H9 (cell line): ENCODE measurements around the gene PLK1. TPM values are rescaled to one million over a fixed set of nuclear protein-coding genes. Genes with fewer than 3 reads are reported as not detected.

Experiments
- DNase-seq: peaks from one replicate; pipeline ENCODE4 v3.0.0-alpha.2; 2017
- H2AFZ ChIP-seq: one replicate; pipeline ENCODE4 v1.6.1; 2013; ENCODE audit warnings: mild to moderate bottlenecking, low read length, control low read depth, moderate library complexity
- H2AK5ac ChIP-seq: 2 replicates; pipeline ENCODE4 v1.6.1; 2013; ENCODE audit warnings: low read length, control low read depth, mixed read lengths; ENCODE audit not compliant: insufficient read length
- H2BK120ac ChIP-seq: one replicate; pipeline ENCODE4 v1.6.1; 2013; ENCODE audit warnings: low read depth, mild to moderate bottlenecking, low read length, control low read depth, inconsistent platforms; ENCODE audit not compliant: poor library complexity, severe bottlenecking
- H2BK12ac ChIP-seq: 2 replicates; pipeline ENCODE4 v1.6.1; 2013; ENCODE audit warnings: low read length, control low read depth, mixed read lengths, low read depth; ENCODE audit not compliant: insufficient read length
- H2BK15ac ChIP-seq: 2 replicates; pipeline ENCODE4 v1.6.1; 2013; ENCODE audit warnings: low read depth, low read length, control low read depth
- H2BK20ac ChIP-seq: one replicate; pipeline ENCODE4 v1.6.1; 2013; ENCODE audit warnings: low read depth, mild to moderate bottlenecking, low read length, control low read depth, inconsistent platforms; ENCODE audit not compliant: poor library complexity, severe bottlenecking
- H2BK5ac ChIP-seq: 2 replicates; pipeline ENCODE4 v1.6.1; 2013; ENCODE audit warnings: low read length, control low read depth, mixed read lengths; ENCODE audit not compliant: insufficient read length
- H3K14ac ChIP-seq: 2 replicates; pipeline ENCODE4 v1.6.1; 2013; ENCODE audit warnings: low read length, control low read depth; ENCODE audit not compliant: insufficient read depth
- H3K18ac ChIP-seq: 2 replicates; pipeline ENCODE4 v1.6.1; 2013; ENCODE audit warnings: low read depth, mild to moderate bottlenecking, mixed read lengths, low read length, control low read depth; ENCODE audit not compliant: insufficient read length
- H3K23ac ChIP-seq: 2 replicates; pipeline ENCODE4 v1.6.1; 2013; ENCODE audit warnings: low read length, control low read depth, mixed read lengths, low read depth; ENCODE audit not compliant: insufficient read length
- H3K23me2 ChIP-seq: 2 replicates; pipeline ENCODE4 v1.6.1; 2013; ENCODE audit warnings: low read depth, mild to moderate bottlenecking, mixed read lengths, low read length, control low read depth; ENCODE audit not compliant: insufficient read length, poor library complexity, severe bottlenecking
- H3K27ac ChIP-seq: 2 replicates; pipeline ENCODE4 v1.5.1; 2013; ENCODE audit warnings: low read length, control low read depth, mixed read lengths, low read depth; ENCODE audit not compliant: insufficient read length
- H3K27me3 ChIP-seq: 2 replicates; pipeline ENCODE4 v1.6.1; 2013; ENCODE audit warnings: low read length, control low read depth, inconsistent platforms; ENCODE audit not compliant: insufficient read depth
- H3K4ac ChIP-seq: 2 replicates; pipeline ENCODE4 v1.6.1; 2013; ENCODE audit warnings: low read depth, mild to moderate bottlenecking, control low read depth, inconsistent platforms, low read length, moderate library complexity
- H3K4me1 ChIP-seq: 2 replicates; pipeline ENCODE4 v1.6.1; 2013; ENCODE audit warnings: low read length, control low read depth, inconsistent platforms; ENCODE audit not compliant: insufficient read depth
- H3K4me2 ChIP-seq: 2 replicates; pipeline ENCODE4 v1.6.1; 2013; ENCODE audit warnings: low read length, control low read depth, mixed read lengths; ENCODE audit not compliant: insufficient read length, insufficient read depth
- H3K56ac ChIP-seq: 2 replicates; pipeline ENCODE4 v1.6.1; 2013; ENCODE audit warnings: low read depth, mild to moderate bottlenecking, mixed read lengths, low read length, control low read depth; ENCODE audit not compliant: insufficient read length
- H3K79me1 ChIP-seq: 2 replicates; pipeline ENCODE4 v1.6.1; 2013; ENCODE audit warnings: low read depth, mild to moderate bottlenecking, moderate library complexity, low read length, control low read depth, inconsistent platforms; ENCODE audit not compliant: insufficient read depth, poor library complexity, severe bottlenecking
- H3K79me2 ChIP-seq: 2 replicates; pipeline ENCODE4 v1.6.1; 2013; ENCODE audit warnings: low read length, control low read depth, inconsistent platforms; ENCODE audit not compliant: insufficient read depth
- H3K9ac ChIP-seq: 2 replicates; pipeline ENCODE4 v1.6.1; 2013; ENCODE audit warnings: low read length, control low read depth, mixed read lengths; ENCODE audit not compliant: insufficient read length; ENCODE audit errors: extremely low read depth
- H3K9me3 ChIP-seq: one replicate; pipeline ENCODE4 v1.6.1; 2013; ENCODE audit warnings: low read depth, low read length, inconsistent platforms; ENCODE audit not compliant: control insufficient read depth
- H3T11ph ChIP-seq: one replicate; pipeline ENCODE4 v1.6.1; 2013; ENCODE audit warnings: mild to moderate bottlenecking, low read length, control low read depth, inconsistent platforms
- H4K20me1 ChIP-seq: one replicate; pipeline ENCODE4 v1.6.1; 2013; ENCODE audit not compliant: control insufficient read depth, insufficient read length, insufficient read depth
- H4K5ac ChIP-seq: 2 replicates; pipeline ENCODE4 v1.6.1; 2013; ENCODE audit warnings: low read depth, mild to moderate bottlenecking, mixed read lengths, low read length, control low read depth; ENCODE audit not compliant: insufficient read length
- H4K8ac ChIP-seq: replicated peaks from 2 replicates; pipeline ENCODE4 v1.6.1; 2013; ENCODE audit warnings: low read length, control low read depth, mixed read lengths, low read depth; ENCODE audit not compliant: insufficient read length
- H4K91ac ChIP-seq: 2 replicates; pipeline ENCODE4 v1.6.1; 2013; ENCODE audit warnings: low read depth, mild to moderate bottlenecking, moderate library complexity, mixed read lengths, low read length, control low read depth; ENCODE audit not compliant: insufficient read length
- H3K27ac Mint-ChIP-seq, 3 experiments: 2 replicates in 2 of 3; 3 replicates in 1 of 3; pipeline ENCODE4 v1.8.0; 2020 to 2021; ENCODE audit warnings: mixed read lengths in 3 of 3, mild to moderate bottlenecking in 1 of 3, moderate library complexity in 1 of 3
- H3K27me3 Mint-ChIP-seq: 2 replicates; pipeline ENCODE4 v1.8.0; 2021; ENCODE audit warnings: low read depth, mild to moderate bottlenecking, moderate library complexity, mixed read lengths
- H3K36me3 Mint-ChIP-seq, 3 experiments: 2 replicates in 2 of 3; 3 replicates in 1 of 3; pipeline ENCODE4 v1.8.0; 2020 to 2021; ENCODE audit warnings: low read depth in 3 of 3, mixed read lengths in 3 of 3; ENCODE audit not compliant: insufficient read depth in 1 of 3
- H3K4me1 Mint-ChIP-seq, 2 experiments: 2 replicates each; pipeline ENCODE4 v1.8.0; 2020; ENCODE audit warnings: mixed read lengths in 2 of 2
- H3K4me3 Mint-ChIP-seq, 2 experiments: 2 replicates in 1 of 2; 3 replicates in 1 of 2; pipeline ENCODE4 v1.8.0; 2020 to 2021; ENCODE audit warnings: mild to moderate bottlenecking in 2 of 2, mixed read lengths in 2 of 2, moderate library complexity in 1 of 2
- H3K9me3 Mint-ChIP-seq, 2 experiments: 2 replicates in 1 of 2; 3 replicates in 1 of 2; pipeline ENCODE4 v1.8.0; 2020; ENCODE audit warnings: mild to moderate bottlenecking in 2 of 2, mixed read lengths in 2 of 2, moderate library complexity in 1 of 2
- CTCF ChIP-seq: fragments of 200-600 bp; sonication (generic); conservative IDR thresholded peaks from 3 replicates; pipeline ENCODE4 v1.8.0; 2021; ENCODE audit warnings: antibody characterized with exemption, mild to moderate bottlenecking
- WGBS: extraction: QIAGEN DNeasy Blood & Tissue Kit; methylation state at CpG from one replicate; pipeline ENCODE4 v1.1.7; 2013; ENCODE audit warnings: missing lambda C conversion rate, low lambda C conversion rate, mixed read lengths; ENCODE audit not compliant: insufficient read length; ENCODE audit errors: extremely low coverage; 5-methylcytosine and 5-hydroxymethylcytosine counted together
- total RNA-seq: library from RNA; stranded (reverse); gene quantifications from 2 replicates; pipeline ENCODE4 v1.2.1, GENCODE V29; 2021

PLK1 gene
- total RNA-seq, 1 experiment from 2014 or later, result 140 TPM

DNA sequence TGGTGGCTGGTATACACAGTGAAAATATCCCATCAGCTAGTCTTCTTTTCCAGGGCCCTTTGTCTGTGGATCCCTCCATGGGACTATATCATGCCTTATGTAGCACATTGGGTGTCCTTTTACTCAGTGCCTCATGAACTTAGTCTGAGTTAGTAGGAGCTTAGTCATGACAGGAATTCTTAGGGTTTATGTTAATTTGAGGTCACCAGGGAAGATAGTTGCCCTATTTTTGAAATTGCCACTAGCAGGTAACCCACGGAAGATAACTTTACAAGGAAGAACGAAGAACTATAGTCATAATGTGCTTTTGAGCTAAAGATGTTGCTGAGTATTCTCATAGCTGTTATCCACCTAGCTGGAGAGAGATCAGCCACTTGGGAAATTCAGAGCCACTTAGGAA is 14.8 kb upstream of the PLK1 start:
- H3K4me2 ChIP-seq, result no peak overlapping the region
- no peaks in the 10 kb centered on the region for H3K9me3 Mint-ChIP-seq
- no peak overlapping the region for H2BK20ac ChIP-seq
- no peaks in the 10 kb centered on the region for H4K20me1 ChIP-seq
- H2BK12ac ChIP-seq, result no peak overlapping the region
- no peak overlapping the region for H3K4me3 Mint-ChIP-seq
- H4K91ac ChIP-seq, result no peak overlapping the region
- H3K4me1 ChIP-seq, result no peaks in the 10 kb centered on the region
- no peak overlapping the region for H2BK5ac ChIP-seq
- no peaks in the 10 kb centered on the region for H3K4me1 Mint-ChIP-seq
- no peak for DNase-seq
- H2BK15ac ChIP-seq, result no peak overlapping the region
- WGBS, result no CpG with 5 or more reads among the region's 2 CpGs
- H3T11ph ChIP-seq, result no peak overlapping the region
- no peak overlapping the region for H3K4ac ChIP-seq
- peaks cover 4% of the 10 kb centered on the region for H3K79me1 ChIP-seq
- no peaks in the 10 kb centered on the region for H3K79me2 ChIP-seq
- no peak overlapping the region for H2BK120ac ChIP-seq
- no peaks in the 10 kb centered on the region for H3K9me3 ChIP-seq
- H3K27me3 Mint-ChIP-seq, result no peaks in the 10 kb centered on the region
- no peak for TF ChIP-seq CTCF
- peaks cover 15 to 94% (median 82%) of the 10 kb centered on the region in 3 experiments; a peak in 6 of 7 replicates for H3K36me3 Mint-ChIP-seq
- H4K8ac ChIP-seq, result no peak overlapping the region
- H3K27ac ChIP-seq, result no peak overlapping the region
- H3K27me3 ChIP-seq, result no peaks in the 10 kb centered on the region
- no peaks in the 10 kb centered on the region for H3K23me2 ChIP-seq
- H3K14ac ChIP-seq, result no peak overlapping the region
- H3K9ac ChIP-seq, result no peak overlapping the region
- no peak overlapping the region for H3K18ac ChIP-seq
- H3K23ac ChIP-seq, result no peak overlapping the region
- no peak overlapping the region for H3K56ac ChIP-seq
- no peak overlapping the region for H3K27ac Mint-ChIP-seq
- no peak overlapping the region for H2AFZ ChIP-seq
- no peak overlapping the region for H4K5ac ChIP-seq
- no peak overlapping the region for H2AK5ac ChIP-seq
